Measurements from ENCODE around the gene CARMIL1. TPM values are rescaled to one million over a fixed set of nuclear protein-coding genes. Genes with fewer than 3 reads are reported as not detected.
A peak's percentile ranks its signal among the peaks of the same experiment; 100 is the strongest.

The CARMIL1 gene
- polyA plus RNA-seq, 1 donor, result 2.4 TPM

DNA sequence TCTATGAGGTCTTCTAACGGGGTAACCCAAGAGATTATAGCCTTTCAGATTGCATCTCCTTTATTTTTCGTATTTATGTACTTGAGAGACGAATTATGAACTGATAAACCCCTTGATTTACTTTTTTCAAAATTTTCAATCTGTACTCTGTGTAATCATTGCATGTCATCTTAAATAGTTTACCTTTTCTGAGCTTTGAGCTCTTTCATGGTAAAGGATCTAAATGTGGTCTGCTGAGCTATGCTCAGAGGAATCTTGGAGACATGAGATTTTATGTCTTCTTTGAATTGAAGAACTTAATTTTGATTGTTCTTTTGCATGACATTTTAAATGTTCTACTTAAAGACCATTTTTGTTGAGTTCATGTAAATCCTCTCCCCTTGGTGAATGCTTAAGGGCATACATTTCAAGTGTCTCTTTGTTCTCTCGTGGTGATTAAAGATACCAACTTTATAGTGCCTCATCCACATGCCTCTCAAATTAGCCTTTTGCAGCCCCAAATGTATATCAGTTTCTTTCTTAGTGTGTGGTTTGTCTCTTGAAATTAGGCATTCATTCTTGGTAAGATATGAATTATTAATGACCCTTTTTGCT, 256.6 kb downstream of the CARMIL1 start:
- no peak for DNase-seq

DNA sequence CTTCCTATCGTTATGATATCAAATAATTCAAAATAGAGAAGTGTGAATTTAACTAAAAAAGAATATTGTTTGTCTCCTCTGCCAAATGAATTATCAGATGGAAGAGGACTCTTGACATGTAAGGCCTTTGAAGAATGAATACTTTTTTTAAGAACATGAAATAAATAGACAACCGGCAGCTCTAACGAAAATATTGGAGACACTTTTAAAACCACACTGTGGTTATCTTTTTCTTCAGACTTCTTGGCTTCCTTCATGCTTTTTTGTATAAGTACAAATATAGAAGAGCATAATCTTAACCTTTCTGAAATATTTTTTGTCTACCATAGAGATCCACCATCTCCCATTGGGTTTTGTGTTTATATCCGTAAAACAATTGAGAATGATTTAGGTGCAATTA, 257.6 kb downstream of the CARMIL1 start:
- DNase-seq, result no peak

DNA sequence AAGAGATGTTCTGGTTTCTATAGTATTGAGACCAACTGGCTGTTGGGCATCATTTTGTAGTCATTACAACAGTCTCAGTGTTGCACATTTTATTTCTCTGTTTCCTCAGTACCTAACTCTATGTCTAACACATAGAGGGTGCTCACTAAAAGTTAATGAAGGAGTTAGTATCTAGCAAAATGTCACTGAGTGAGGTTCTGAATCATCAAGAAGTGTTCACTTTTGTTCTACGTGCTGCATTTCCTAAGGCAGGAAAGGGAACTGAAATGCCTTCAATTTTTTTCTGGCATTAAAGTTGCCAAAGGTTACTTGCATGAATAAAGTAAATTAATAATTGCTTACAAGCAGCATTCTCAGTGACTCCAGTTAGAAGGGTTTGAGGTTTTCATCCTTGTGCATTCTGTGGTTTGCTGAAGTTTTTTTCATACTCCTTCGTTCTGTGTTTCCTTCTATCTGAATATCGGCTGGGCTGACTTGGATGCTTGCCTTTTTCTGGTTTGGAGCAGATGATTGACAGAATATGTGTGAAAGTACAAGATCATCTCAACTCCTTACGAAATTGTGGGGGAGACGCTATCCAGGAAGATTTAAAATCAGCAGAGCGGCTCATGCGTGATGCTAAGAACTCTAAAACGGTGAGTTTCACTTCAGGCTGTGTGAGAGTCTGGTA, 258.3 kb downstream of the CARMIL1 start:
- no peak for DNase-seq

DNA sequence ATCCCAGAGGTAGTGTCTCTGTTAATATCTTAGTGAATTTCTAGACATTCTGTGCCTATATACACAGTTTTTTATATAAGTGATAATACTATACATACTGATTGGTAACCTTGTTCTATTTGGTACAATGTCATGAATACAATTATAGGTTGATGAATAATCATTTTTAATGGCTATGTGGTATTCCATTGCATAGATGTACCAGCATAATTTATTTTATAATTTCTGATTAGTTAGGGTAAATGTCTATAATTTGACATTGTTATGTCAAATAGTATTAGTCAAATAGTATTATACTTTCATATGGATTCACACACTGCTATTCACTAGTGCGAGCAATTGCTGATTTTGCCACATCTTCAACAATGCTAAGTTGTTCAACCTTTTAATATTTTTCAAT, 262.1 kb downstream of the CARMIL1 start:
- DNase-seq, result no peak

DNA sequence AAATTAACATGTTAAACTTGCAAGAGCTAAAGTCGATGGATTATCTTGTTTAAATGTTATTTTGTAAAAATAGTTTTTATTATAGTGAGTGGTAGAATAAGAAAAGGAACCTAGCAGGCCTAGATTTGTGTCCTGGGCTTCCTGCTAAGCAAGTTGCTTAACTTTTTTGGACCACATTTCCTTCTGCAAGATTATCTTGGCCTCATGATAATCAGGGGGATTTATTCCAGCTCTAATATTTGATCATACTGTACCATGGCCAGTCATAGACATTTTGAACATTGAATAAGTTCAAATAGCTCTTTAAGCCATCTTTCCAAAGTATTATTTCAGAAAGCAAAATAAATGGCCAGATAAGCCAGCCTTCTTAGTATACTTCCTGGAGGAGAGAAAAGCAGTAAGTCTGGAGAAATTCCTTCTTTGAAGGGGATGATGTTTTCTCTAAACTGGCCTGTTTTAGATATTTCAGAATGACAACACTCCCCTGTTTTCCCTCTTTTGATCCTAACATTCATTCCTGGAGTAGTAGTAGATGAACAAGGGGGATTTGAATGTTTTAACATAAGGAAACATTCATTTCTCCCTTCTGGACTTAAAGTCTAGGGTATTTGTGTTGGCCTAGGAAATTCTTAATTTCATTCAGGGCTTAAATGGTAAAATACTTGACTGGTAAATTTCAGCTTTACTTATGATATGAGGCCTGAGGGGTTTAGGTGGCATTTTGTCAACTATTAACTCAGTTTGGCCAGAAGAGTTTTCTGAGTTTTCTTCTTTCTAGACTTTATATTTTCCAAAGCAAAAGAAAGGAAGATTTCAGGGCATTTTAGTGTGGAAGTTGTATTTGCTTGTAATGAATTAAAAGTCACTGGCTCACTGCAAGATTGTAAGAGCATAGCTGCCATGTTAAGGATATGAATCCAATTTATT, 264.1 kb downstream of the CARMIL1 start:
- peak; percentile 37 for DNase-seq

DNA sequence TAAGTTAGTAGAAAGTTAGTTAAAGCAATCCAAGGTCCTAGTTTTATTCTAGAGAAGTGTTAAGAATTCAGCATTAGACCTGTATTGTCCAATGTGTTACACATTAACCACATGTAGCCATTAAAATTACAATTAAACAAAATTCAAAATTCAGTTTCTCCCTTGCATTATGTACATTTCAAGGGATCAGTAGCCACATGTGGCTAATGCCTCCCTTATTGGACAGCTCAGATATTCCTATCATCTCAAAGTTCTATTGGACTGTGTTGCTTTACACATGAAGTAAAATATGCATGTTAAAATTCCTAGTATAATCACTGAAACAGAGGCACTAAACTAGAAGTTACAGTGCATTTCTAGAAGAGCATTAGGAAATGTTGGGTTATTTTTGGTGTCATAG, 265.7 kb downstream of the CARMIL1 start:
- DNase-seq, result no peak

DNA sequence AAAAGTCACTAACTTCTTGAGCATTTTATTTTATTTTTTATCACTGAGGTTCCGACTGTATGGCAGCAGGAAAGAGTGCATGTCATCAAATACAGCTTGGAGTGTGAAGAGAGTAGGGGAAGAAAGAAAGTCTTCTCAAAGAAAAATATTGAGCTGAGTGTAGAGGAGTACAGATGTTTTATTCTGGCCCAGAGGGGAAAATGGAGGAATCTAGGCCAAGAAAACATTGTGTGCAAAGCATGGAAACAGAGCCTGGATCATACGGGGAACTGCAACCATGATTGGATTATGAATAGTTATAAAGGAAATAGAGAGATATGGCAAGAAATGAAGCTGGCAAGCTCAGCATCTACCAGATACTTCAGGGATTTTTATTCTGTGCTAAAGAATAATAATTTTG, 268.6 kb downstream of the CARMIL1 start:
- DNase-seq, result peak; percentile 70

DNA sequence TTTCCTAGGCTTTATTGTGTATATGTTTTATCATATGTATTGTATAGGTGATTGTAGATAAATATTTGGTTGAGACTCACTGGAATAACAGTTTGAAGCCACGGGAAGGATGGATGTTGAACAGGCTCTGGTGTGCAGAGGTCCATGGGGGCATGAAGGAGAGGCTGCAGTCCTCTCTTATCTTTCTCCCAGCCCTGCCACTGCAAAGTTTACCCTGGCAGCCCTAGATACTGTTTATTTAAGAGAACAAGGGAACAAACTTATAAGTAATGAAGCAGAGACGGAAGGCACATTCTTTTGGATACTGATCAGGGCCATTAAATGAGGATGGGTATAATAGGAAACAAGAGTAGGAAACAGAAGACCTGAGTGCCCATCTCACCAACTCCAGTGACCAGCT, 269.3 kb downstream of the CARMIL1 start:
- no peak for DNase-seq

DNA sequence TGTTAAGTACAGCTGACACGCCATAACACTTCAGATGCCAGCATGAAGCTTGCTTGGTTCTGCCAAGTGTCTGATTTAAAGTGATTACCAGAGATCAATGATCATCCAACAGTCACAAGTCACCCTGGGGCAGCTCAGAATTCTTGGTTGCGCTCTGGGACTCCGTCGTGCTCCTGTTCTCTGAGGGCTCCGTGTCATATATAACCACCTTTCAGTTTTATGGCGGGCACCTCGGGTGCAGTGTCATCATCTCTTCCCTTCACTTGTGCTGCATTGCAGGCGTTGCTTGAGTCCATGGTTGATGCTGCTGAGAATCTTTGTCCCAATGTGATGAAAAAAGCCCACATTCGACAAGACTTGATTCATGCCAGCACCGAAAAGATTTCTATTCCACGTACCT, 271.5 kb downstream of the CARMIL1 start:
- no peak for DNase-seq

DNA sequence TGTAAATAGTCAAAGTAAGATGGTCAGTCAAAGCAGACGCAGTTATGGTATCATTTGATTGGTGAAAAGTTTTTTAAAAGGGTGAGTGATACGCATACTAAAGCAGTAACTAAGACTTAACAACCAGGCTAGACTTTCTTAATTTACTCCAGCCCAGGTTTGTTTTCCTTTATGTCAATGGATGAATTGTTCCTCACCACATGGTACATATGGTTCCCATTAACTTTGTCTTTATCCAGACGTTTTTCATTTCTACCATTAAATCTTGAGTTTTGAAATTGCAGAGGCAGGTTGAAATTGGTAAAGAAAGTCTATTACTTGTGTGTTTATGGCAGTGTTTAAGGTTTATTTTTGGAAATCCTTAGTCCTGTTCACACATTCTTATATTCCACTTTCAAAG, 274.3 kb downstream of the CARMIL1 start:
- no peak for DNase-seq

DNA sequence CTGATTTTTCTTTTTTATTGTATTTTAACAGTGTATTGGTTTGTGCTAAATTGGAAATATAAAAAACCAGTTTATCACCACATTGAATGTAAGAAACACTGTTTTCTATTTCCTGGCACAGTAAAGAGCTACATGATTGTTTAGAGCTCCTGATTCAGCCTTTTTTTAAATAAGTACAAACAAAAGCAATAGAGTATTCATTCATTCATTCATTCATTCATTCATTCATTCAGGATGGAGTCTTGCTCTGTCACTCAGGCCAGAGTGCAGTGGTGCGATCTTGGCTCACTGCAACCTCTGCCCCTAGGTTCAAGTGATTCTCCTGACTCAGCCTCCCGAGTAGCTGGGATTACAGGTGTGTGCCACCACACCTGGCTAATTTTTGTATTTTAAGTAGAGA, 276.0 kb downstream of the CARMIL1 start:
- DNase-seq, result no peak

DNA sequence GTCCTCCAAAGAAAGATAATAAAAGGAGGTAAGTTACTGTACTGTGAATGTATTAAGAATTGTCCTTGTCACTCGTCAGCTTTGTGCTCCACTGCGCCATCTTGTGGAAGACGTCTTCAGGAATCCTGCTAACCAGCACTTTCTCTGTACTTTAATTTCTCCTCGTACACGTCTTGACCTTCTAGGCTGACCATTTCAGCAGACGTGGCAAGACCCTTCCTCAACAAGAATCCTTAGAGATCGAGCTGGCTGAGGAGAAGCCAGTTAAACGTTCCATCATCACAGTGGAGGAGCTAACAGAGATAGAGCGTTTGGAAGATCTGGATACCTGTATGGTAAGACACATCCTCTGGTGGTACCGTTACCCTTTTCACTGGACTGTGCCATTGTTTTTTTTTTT, 277.3 kb downstream of the CARMIL1 start:
- DNase-seq, result peak; percentile 82

DNA sequence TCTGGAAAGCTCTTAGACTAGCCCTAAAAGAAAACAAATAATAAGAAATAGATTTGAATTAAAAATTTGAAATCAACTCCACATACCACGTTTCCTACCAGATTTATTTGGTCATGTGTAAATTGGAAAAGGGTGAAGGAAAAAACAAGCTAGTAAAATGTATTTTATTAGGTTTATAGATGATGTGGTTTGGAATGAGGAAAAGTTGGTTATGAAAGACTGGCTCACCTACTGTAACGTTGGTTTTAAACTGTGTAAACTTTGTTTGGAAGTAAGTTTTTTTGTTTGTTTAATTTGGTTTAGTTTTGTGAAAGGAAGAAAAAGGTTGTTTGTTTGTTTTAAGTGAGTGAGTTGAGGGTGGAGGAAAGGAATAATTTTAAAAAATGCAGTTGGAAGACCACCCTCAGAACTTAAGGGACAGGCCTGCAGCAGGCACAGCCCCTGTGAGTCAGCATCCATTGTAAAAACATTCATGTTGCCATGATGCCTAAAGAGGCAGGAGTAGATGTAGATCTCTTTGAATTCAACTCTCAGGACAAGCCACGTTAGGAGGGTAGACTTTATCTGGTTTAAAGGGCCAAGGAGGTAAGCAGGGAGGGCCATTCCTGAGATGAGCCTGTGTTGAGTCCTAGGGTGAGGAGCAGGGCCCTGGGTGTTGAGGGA, 279.1 kb downstream of the CARMIL1 start:
- DNase-seq, result no peak

DNA sequence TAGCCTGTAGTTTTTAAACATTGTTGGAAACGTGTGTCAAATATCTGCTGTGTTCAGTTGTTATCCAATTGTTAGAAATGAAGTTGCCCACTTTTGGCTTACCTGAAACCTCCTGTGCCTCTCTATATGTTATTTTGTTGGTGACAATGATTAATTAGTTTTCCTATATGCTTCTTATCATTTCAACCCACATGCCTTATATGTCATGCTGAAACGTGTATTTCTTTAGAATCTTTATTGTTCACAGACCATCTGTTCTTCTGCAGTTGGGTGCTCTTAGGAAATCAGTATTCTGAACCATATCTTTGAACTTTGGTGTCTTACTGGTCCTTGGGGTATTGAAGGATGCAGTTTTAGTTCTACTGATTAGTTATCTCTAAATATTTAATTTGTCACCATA, 281.7 kb downstream of the CARMIL1 start:
- no peak for DNase-seq

DNA sequence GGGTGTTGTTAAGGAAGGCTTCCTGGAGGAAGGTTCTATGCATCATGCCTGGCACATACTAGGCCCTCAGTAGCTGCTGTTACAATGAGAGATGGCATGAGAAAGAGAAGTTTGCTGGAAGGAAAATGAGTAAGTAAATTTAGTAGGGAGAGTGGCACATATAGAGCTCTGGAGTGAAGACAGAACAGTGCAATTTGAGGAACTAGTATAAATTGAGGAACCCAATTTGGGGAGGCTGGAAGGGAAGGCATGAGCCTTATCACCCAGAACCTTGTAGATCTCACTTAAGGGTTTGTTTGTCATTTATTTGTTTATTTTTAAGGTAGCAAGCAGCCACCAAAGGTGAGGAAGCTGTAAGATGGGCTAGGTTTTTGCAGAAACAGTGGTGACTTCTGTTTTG, 285.8 kb downstream of the CARMIL1 start:
- DNase-seq, result no peak

DNA sequence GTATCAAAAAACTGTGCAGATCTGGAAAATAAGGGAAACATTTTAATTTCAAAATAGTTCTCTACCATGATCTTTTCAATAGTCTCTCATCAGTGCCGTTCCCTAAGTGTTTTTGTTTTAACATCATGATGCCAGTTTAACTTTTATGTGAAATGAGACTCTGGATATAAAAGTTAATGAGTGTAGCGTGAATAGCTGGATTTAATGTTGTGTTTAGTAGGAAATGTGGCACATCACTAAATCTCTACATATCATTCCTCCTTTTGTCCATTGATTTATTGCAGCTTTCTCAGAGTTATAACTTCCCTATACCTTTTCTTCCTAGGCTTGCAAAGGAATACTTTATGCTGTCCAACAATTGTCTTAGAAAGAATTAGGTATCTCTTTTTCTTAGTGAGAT, 291.4 kb downstream of the CARMIL1 start:
- no peak for DNase-seq

DNA sequence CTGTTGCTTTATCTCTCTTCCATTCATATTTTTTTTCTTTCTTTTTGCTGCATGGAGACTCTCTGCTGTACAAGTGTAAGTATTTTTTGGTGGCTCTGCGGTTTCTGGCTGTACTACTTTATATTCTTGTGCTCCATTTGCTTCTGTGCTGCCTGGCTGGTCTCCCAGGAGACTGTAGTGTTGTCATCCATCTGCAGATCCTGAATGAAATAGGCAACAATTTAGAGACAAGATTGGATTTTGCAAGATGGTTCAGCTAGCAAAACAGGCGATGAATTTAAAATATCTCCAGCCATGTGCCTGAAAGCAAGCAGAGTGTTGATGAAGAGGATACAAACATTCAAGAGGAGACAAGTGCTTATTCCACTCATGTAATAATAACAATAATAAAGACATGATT, 297.7 kb downstream of the CARMIL1 start:
- DNase-seq, result no peak

DNA sequence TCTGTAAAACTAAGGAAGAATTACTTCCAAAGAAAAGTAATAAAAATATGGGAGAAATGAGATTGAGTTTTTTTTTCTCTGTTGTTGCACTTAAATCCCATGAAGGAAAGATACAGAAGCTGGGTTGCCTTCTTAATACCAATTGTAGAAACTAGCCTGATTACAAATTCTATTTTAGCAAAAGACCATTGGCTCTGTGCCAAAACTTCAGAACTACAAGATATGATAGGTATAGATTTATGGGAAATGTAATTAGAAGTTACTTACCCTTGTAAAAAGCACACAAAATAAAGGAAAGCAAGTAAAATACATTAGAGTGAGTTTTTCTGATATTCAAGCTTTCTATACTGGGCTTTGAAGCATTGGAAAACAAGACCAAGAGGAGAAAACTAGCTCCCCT, 299.4 kb downstream of the CARMIL1 start:
- DNase-seq, result no peak

DNA sequence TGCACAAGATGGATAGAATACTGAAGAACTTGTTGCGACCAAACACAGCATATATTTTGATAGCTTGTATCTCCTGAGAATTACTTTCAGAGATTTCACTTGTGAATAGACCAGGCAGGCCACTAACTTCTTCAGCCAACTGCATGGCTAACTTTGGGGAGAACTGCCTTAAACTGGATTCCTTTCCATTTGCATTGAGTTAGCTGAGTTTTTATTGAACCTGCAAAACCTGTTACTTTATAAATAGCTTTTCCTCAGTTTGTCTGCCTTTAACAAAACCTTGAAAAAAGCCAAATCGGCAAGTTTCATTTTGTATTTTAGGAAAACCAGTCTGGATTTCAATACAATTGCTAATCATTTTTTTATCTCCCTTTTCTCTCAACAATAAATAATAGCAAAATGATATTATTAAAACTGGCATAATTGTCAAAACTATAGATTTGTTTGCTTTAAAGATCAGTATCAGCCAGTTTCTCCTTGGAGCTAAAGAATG, 300.3 kb downstream of the CARMIL1 start:
- DNase-seq, result no peak

DNA sequence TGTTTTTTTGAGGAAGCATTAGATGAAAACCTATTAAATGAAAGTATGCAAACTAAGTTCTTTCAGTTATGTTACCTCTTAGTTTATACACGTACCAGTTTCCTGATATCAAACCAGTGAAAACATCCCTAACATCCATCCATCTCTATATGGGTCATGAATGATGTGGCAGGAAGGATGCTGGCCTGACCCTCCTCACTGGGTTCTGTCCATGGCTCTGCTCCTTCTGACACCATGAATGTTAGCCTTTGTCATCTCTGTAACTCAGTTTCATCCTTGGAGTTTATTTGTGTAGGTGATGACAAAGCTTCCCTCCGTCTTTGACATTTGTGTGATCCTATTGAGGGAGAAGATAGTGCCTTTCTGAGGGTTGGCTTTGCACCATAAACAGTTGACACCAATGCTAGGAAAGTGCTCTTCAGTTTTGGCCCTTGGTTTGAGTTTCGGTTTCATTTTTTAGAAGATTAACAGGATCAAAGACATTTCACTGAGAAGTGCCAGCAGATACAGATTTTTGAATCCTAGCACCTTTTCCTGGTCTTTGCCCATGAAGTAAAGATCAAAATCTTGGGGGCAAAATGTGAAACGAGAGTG, 300.8 kb downstream of the CARMIL1 start:
- DNase-seq, result no peak

DNA sequence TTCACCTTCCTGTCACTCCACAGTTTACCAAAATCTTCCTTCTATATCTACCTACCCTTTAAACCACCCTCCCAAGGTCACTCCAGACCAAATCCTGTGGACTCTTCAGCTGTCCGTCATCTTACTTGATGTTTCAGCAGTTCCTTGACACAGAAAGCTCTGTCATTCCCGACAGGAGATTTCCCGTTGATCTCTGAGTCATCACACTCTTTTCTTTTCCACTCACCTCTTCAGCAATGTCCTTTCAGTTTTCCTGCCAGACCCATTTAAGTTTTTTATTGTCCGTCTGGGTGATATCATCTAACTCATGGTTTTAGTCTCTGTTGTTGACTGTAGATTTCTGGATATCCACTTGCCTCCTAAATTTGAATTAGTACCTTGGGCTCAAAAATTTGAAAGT, 302.9 kb downstream of the CARMIL1 start:
- no peak for DNase-seq

DNA sequence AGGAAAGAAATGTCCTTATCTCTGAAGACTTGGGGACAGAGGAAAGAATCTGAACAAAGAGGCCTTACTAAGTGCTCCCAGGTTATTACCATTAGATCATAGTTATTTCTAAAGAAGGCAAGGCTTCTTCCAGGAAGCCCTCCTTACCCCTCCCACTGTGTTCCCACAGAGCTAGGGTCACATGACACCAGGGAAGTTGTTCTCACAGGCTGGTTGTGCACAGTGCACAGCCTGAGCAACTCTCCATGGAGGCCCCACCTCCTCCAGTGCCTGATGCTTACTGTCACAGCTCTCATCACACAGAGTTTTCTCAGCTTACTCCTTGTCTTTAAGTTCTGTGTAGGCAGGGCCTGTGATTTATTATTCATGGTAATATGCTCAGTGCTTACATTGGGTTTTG, 303.9 kb downstream of the CARMIL1 start:
- DNase-seq, result no peak

DNA sequence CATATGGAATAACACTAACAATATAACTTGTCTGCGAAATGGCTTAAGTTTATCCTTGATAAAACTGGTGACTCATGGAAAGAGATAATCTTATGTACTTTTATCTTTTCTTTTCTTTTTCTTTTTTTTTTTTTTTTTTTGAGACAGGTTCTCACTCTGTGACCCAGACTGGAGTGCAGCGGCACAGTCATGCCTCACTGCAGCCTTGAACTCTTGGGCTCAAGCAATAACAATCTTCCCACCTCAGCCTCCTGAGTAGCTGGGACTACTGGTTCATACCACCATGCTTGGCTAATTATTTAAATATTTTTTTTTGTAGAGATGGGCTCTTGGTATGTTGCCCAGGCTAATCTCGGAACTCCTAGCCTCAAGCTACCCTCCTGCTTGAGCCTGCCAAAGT, 304.7 kb downstream of the CARMIL1 start:
- no peak for DNase-seq

Data from hindlimb muscle (tissue), 1 donor.